HCT116 (cell line): ENCODE measurements around the gene GNG4. TPM values are rescaled to one million over a fixed set of nuclear protein-coding genes. Genes with fewer than 3 reads are reported as not detected.

ENCODE experiments used
- ATAC-seq: fragments of 200-7000 bp; cut with Tn5 transposase; 2 replicates; pipeline ENCODE4 v1.9.1; 2020; ENCODE audit warnings: mild to moderate bottlenecking, moderate library complexity
- BruUV-seq: library from RNA; stranded (reverse); fragments of 400-500 nt; replicated peaks from 2 replicates; lab custom pipeline; 2021; lab: Mats Ljungman, UMichigan
- CTCF ChIA-PET: fragments of 300-600 bp; sonication (Branson Sonifier 250); formaldehyde crosslinking; loops from one replicate; lab custom pipeline; 2021; ENCODE audit warnings: antibody characterized with exemption; lab: Charles Lee
- POLR2A ChIA-PET: fragments of 300-600, 350-600 bp; sonication (Branson Sonifier 250); formaldehyde crosslinking; loops from one replicate; lab custom pipeline; 2021; ENCODE audit warnings: antibody characterized with exemption; lab: Charles Lee
- RAD21 ChIA-PET, 2 experiments: fragments of 300-600 bp; sonication (Branson Sonifier 250); formaldehyde crosslinking; loops; one replicate each; lab custom pipeline; 2023; ENCODE audit warnings: low total read pairs in 2 of 2; ENCODE audit not compliant: uncharacterized antibody in 2 of 2, unreplicated experiment in 2 of 2, low non-redundant PET in 1 of 2; lab: Charles Lee
- DNase-seq: peaks from one replicate; pipeline ENCODE4 v3.0.0-alpha.2; 2010; ENCODE audit warnings: low read depth, low spot score
- H2AFZ ChIP-seq: fragments of 200-600 bp; shearing (Covaris generic), sonication (generic); 2 replicates; pipeline ENCODE4 v1.6.1; 2017; ENCODE audit warnings: low read depth, mixed run types, mixed read lengths, antibody characterized with exemption, low read length; ENCODE audit not compliant: poor library complexity, severe bottlenecking
- H3K27ac ChIP-seq: 2 replicates; pipeline ENCODE4 v1.5.1; 2012; ENCODE audit warnings: low read depth, low read length
- H3K27me3 ChIP-seq: fragments of 200-600 bp; sonication (generic); 2 replicates; pipeline ENCODE4 v1.6.1; 2016; ENCODE audit warnings: mixed run types, low read length, mixed read lengths; ENCODE audit not compliant: insufficient read depth
- H3K36me3 ChIP-seq, 2 experiments: fragments of 200-500 bp in 1 of 2; fragments of 200-600 bp in 1 of 2; sonication (Bioruptor generic) in 1 of 2; sonication (generic) in 1 of 2; 2 replicates each; pipeline versions ENCODE4 v1.5.1 to v1.6.1; 2014 to 2016; ENCODE audit warnings: low read length in 2 of 2, inconsistent platforms in 1 of 2, mixed read lengths in 1 of 2, mixed run types in 1 of 2; ENCODE audit not compliant: insufficient read depth in 2 of 2, control insufficient read depth in 1 of 2
- H3K4me1 ChIP-seq, 2 experiments: fragments of 200-600 bp in 1 of 2; sonication (generic) in 1 of 2; 2 replicates each; pipeline versions ENCODE4 v1.5.1 to v1.6.1; 2012 to 2017; ENCODE audit warnings: low read length in 2 of 2, inconsistent platforms in 1 of 2, mild to moderate bottlenecking in 1 of 2, mixed read lengths in 1 of 2, mixed run types in 1 of 2, moderate library complexity in 1 of 2; ENCODE audit not compliant: insufficient read depth in 2 of 2, control insufficient read depth in 1 of 2
- H3K4me2 ChIP-seq: fragments of 200-600 bp; sonication (generic); 2 replicates; pipeline ENCODE4 v1.6.1; 2017; ENCODE audit warnings: mixed run types, low read length, mixed read lengths
- H3K4me3 ChIP-seq, 2 experiments: fragments of 200-600 bp in 1 of 2; sonication (generic) in 1 of 2; replicated peaks in 1 of 2; 2 replicates each; pipeline ENCODE4 v1.5.1; 2011 to 2016; ENCODE audit warnings: low read length in 2 of 2, control low read depth in 1 of 2, low read depth in 1 of 2, mild to moderate bottlenecking in 1 of 2, mixed read lengths in 1 of 2, mixed run types in 1 of 2
- H3K79me2 ChIP-seq: fragments of 200-600 bp; sonication (generic); 2 replicates; pipeline ENCODE4 v1.6.1; 2017; ENCODE audit warnings: mild to moderate bottlenecking, mixed run types, low read length, moderate library complexity, mixed read lengths; ENCODE audit not compliant: insufficient read depth
- H3K9ac ChIP-seq: fragments of 200-600 bp; sonication (generic); 2 replicates; pipeline ENCODE4 v1.6.1; 2016; ENCODE audit warnings: low read length, mixed read lengths
- H3K9me2 ChIP-seq: fragments of 200-600 bp; sonication (generic), shearing (Covaris generic); 2 replicates; pipeline ENCODE4 v1.6.1; 2017; ENCODE audit warnings: mixed run types, mild to moderate bottlenecking, moderate library complexity; ENCODE audit not compliant: insufficient read depth
- H3K9me3 ChIP-seq, 2 experiments: fragments of 200-500 bp in 1 of 2; fragments of 200-600 bp in 1 of 2; sonication (Bioruptor generic) in 1 of 2; sonication (generic) in 1 of 2; 2 replicates each; pipeline ENCODE4 v1.6.1; 2014 to 2017; ENCODE audit warnings: low read length in 2 of 2, mixed read lengths in 2 of 2, inconsistent platforms in 1 of 2, low read depth in 1 of 2, mild to moderate bottlenecking in 1 of 2, mixed run types in 1 of 2, moderate library complexity in 1 of 2; ENCODE audit not compliant: control insufficient read depth in 1 of 2, insufficient read depth in 1 of 2
- H4K20me1 ChIP-seq: fragments of 200-600 bp; sonication (generic), shearing (Covaris generic); 2 replicates; pipeline ENCODE4 v1.6.1; 2017; ENCODE audit warnings: mixed run types, mild to moderate bottlenecking, moderate library complexity; ENCODE audit not compliant: insufficient read depth
- CBX3 ChIP-seq: IDR thresholded peaks from 2 replicates; pipeline ENCODE4 v1.6.1; 2012; ENCODE audit warnings: low read depth
- ELF1 ChIP-seq: IDR thresholded peaks from 2 replicates; pipeline ENCODE4 v1.6.1; 2012; ENCODE audit warnings: low read depth, borderline replicate concordance
- EZH2 ChIP-seq: fragments of 200-600 bp; sonication (generic); IDR thresholded peaks from 2 replicates; pipeline ENCODE4 v1.6.1; 2017; ENCODE audit warnings: antibody characterized with exemption, mixed run types
- FOSL1 ChIP-seq: IDR thresholded peaks from 2 replicates; pipeline ENCODE4 v1.6.1; 2012; ENCODE audit warnings: low read depth
- POLR2A ChIP-seq: IDR thresholded peaks from 2 replicates; pipeline ENCODE4 v1.7.0; 2011; ENCODE audit warnings: borderline replicate concordance; ENCODE audit not compliant: insufficient read depth, insufficient read length; ENCODE audit errors: extremely low read depth
- POLR2AphosphoS5 ChIP-seq: IDR thresholded peaks from 2 replicates; pipeline ENCODE4 v1.6.1; 2011; ENCODE audit warnings: mild to moderate bottlenecking, low read depth, low read length, moderate library complexity
- SP1 ChIP-seq: IDR thresholded peaks from 2 replicates; pipeline ENCODE4 v1.6.1; 2012; ENCODE audit warnings: low read depth
- YY1 ChIP-seq: IDR thresholded peaks from 2 replicates; pipeline ENCODE4 v1.6.1; 2011; ENCODE audit warnings: low read length, low read depth, moderate library complexity, mild to moderate bottlenecking; ENCODE audit not compliant: insufficient replicate concordance; ENCODE audit errors: extremely low read depth
- intact Hi-C: fragments of 100-400 bp; cut with micrococcal nuclease; formaldehyde crosslinking; loops from 2 replicates; pipeline ENCODE4 v1.10.0; 2022
- total RNA-seq: library from RNA; stranded (reverse); gene quantifications from one replicate; pipeline ENCODE4 v1.2.1, GENCODE V29; 2021; ENCODE audit not compliant: unreplicated experiment
- TF ChIP-seq, protein P1 (sequence below): IDR thresholded peaks from 2 replicates; pipeline ENCODE4 v1.6.1; 2012
- TF ChIP-seq, protein P2 (sequence below), 3 experiments: fragments of 200-600 bp in 1 of 3; sonication (generic) in 1 of 3; IDR thresholded peaks in 2 of 3; conservative IDR thresholded peaks in 1 of 3; 2 replicates each; pipeline ENCODE4 v1.5.1; 2012 to 2017; ENCODE audit warnings: low read depth in 2 of 3, low read length in 2 of 3, antibody characterized with exemption in 1 of 3, borderline replicate concordance in 1 of 3, control low read depth in 1 of 3, mild to moderate bottlenecking in 1 of 3, mixed read lengths in 1 of 3, mixed run types in 1 of 3, moderate library complexity in 1 of 3; ENCODE audit not compliant: insufficient read depth in 1 of 3
- TF ChIP-seq, protein P3 (sequence below): IDR thresholded peaks from 2 replicates; pipeline ENCODE4 v1.6.1; 2012
- TF ChIP-seq, protein P4 (sequence below): IDR thresholded peaks from 2 replicates; pipeline ENCODE4 v1.6.1; 2012; ENCODE audit warnings: low read depth

Gene GNG4
- total RNA-seq, 1 experiment from 2014 or later = 10.6 TPM

DNA sequence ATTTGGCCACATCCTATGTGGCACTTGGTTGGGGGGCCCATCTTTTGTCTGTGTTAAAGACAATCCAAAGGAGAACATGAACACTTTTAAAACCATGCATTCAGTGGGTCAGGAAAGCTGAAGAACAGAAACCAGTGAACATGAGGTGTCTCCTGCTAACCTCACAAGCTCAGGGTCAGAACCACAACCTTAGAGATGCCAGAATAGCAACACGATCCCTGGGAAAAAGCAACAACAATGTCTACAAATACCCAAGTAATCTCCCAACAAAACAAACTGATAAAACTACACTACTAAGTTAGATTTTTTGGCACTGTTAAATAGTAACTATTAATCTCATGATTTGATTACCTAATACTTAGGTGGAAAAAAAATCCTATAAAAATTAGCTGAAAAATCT lies 34.1 kb upstream of the GNG4 start:
- Histone ChIP-seq H3K27me3 (no peaks in the 10 kb centered on the region), H3K9me2 (no peaks in the 10 kb centered on the region), H2AFZ (no peak overlapping the region), H3K4me2 (no peak overlapping the region), H3K4me3 (no peak overlapping the region), H3K36me3 (no peaks in the 10 kb centered on the region), H3K79me2 (no peaks in the 10 kb centered on the region), H3K9ac (no peak overlapping the region), H3K27ac (no peak overlapping the region), H3K9me3 (no peaks in the 10 kb centered on the region), H4K20me1 (no peaks in the 10 kb centered on the region), H3K4me1 (no peaks in the 10 kb centered on the region)
- BruUV-seq = no TSS peak
- CTCF ChIA-PET = no interaction called here
- POLR2A ChIA-PET = no interaction called here
- ATAC-seq (no peak), DNase-seq (no peak)
- intact Hi-C loops = no loop called here
- TF ChIP-seq, protein P1, sequence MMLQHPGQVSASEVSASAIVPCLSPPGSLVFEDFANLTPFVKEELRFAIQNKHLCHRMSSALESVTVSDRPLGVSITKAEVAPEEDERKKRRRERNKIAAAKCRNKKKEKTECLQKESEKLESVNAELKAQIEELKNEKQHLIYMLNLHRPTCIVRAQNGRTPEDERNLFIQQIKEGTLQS = no peak
- TF ChIP-seq ELF1 = no peak
- TF ChIP-seq, protein P2, sequence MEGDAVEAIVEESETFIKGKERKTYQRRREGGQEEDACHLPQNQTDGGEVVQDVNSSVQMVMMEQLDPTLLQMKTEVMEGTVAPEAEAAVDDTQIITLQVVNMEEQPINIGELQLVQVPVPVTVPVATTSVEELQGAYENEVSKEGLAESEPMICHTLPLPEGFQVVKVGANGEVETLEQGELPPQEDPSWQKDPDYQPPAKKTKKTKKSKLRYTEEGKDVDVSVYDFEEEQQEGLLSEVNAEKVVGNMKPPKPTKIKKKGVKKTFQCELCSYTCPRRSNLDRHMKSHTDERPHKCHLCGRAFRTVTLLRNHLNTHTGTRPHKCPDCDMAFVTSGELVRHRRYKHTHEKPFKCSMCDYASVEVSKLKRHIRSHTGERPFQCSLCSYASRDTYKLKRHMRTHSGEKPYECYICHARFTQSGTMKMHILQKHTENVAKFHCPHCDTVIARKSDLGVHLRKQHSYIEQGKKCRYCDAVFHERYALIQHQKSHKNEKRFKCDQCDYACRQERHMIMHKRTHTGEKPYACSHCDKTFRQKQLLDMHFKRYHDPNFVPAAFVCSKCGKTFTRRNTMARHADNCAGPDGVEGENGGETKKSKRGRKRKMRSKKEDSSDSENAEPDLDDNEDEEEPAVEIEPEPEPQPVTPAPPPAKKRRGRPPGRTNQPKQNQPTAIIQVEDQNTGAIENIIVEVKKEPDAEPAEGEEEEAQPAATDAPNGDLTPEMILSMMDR (IDR thresholded peaks at IDR 0.05 in 2 of 3, conservative IDR thresholded peaks at IDR 0.05 in 1 of 3; ENCODE audit: borderline replicate concordance in 1 of 3, insufficient read depth in 1 of 3, low read depth in 2 of 3, low read length in 2 of 3) = no peak
- no peak for TF ChIP-seq FOSL1
- no peak for TF ChIP-seq POLR2A
- no peak for TF ChIP-seq YY1
- no peak for TF ChIP-seq POLR2AphosphoS5
- TF ChIP-seq, protein P3, sequence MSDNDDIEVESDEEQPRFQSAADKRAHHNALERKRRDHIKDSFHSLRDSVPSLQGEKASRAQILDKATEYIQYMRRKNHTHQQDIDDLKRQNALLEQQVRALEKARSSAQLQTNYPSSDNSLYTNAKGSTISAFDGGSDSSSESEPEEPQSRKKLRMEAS = no peak
- TF ChIP-seq CBX3 = no peak
- no peak for TF ChIP-seq SP1
- TF ChIP-seq, protein P4, sequence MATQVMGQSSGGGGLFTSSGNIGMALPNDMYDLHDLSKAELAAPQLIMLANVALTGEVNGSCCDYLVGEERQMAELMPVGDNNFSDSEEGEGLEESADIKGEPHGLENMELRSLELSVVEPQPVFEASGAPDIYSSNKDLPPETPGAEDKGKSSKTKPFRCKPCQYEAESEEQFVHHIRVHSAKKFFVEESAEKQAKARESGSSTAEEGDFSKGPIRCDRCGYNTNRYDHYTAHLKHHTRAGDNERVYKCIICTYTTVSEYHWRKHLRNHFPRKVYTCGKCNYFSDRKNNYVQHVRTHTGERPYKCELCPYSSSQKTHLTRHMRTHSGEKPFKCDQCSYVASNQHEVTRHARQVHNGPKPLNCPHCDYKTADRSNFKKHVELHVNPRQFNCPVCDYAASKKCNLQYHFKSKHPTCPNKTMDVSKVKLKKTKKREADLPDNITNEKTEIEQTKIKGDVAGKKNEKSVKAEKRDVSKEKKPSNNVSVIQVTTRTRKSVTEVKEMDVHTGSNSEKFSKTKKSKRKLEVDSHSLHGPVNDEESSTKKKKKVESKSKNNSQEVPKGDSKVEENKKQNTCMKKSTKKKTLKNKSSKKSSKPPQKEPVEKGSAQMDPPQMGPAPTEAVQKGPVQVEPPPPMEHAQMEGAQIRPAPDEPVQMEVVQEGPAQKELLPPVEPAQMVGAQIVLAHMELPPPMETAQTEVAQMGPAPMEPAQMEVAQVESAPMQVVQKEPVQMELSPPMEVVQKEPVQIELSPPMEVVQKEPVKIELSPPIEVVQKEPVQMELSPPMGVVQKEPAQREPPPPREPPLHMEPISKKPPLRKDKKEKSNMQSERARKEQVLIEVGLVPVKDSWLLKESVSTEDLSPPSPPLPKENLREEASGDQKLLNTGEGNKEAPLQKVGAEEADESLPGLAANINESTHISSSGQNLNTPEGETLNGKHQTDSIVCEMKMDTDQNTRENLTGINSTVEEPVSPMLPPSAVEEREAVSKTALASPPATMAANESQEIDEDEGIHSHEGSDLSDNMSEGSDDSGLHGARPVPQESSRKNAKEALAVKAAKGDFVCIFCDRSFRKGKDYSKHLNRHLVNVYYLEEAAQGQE = no peak
- no peak for TF ChIP-seq EZH2
- RAD21 ChIA-PET = no interaction called here
